ENCODE results near the gene BCL11B.

GRCh38 chr14:99263564-99264330, 8.2 kb downstream of the BCL11B start:
- TF ChIP-seq CTCF (conservative IDR thresholded peaks at IDR 0.05; ENCODE audit: low read depth, low read length) (no peak), EZH2 (IDR thresholded peaks at IDR 0.05; ENCODE audit: borderline replicate concordance, low read depth, low read length, poor library complexity, severe bottlenecking) (no peak)

Data from A673 (cell line).